C4-2B (cell line): ENCODE results near the gene ANKRD27.
"Not testable (repeated sequence)": the region's sequence is repeated elsewhere in the genome, so short reads cannot be mapped to it uniquely, and the experiment has no call there.

Experiments
- H3K27ac ChIP-seq: fragments of 450-650 bp; 2 replicates; pipeline ENCODE4 v1.5.1; 2017
- ZFX ChIP-seq: fragments of 450-650 bp; IDR thresholded peaks from 2 replicates; pipeline ENCODE4 v1.6.1; 2017
- TF ChIP-seq, protein P1 (sequence below): fragments of 450-650 bp; conservative IDR thresholded peaks from 2 replicates; pipeline ENCODE4 v1.5.1; 2017; ENCODE audit warnings: mild to moderate bottlenecking

The ANKRD27 gene

DNA sequence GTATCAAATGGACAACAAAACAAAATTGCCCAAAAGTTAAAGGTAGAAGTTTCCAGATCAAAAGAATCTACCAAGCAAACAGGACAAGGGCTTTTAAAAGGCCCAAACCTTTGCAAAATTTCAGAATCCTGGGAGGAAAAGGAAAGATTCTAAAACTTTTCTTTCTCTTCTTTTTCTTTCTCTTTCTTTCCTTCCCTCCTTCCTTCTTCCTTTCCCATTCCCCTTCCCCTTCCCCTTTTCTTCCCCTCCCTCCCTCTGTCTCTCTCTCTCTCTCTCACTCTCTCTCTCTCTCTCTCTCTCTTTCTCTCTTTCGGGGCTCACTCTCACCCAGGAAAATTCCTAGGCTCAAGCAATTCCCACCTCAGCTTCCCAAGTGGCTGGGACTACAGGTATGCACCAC lies 98.2 kb downstream of the ANKRD27 start:
- H3K27ac ChIP-seq: no peak overlapping the region
- TF ChIP-seq, protein P1, sequence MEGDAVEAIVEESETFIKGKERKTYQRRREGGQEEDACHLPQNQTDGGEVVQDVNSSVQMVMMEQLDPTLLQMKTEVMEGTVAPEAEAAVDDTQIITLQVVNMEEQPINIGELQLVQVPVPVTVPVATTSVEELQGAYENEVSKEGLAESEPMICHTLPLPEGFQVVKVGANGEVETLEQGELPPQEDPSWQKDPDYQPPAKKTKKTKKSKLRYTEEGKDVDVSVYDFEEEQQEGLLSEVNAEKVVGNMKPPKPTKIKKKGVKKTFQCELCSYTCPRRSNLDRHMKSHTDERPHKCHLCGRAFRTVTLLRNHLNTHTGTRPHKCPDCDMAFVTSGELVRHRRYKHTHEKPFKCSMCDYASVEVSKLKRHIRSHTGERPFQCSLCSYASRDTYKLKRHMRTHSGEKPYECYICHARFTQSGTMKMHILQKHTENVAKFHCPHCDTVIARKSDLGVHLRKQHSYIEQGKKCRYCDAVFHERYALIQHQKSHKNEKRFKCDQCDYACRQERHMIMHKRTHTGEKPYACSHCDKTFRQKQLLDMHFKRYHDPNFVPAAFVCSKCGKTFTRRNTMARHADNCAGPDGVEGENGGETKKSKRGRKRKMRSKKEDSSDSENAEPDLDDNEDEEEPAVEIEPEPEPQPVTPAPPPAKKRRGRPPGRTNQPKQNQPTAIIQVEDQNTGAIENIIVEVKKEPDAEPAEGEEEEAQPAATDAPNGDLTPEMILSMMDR: no peak
- no peak for TF ChIP-seq ZFX

DNA sequence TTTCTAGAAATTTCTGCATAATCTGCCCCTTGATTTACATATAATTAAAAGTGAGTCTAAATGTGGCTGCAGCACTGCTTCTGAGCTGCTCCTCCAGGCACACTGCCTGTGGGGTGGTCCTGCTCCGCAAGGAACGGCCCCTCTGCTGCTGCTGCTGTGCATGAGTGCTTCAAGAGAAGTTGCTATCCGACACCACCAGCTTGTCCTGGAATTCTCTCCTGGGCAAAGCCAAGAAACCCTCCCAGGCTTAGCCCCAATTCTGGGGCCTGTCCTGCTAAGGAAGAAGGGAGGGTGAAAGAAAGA lies 101.5 kb downstream of the ANKRD27 start:
- TF ChIP-seq ZFX: no peak
- TF ChIP-seq, protein P1: no peak
- no peak overlapping the region for H3K27ac ChIP-seq

DNA sequence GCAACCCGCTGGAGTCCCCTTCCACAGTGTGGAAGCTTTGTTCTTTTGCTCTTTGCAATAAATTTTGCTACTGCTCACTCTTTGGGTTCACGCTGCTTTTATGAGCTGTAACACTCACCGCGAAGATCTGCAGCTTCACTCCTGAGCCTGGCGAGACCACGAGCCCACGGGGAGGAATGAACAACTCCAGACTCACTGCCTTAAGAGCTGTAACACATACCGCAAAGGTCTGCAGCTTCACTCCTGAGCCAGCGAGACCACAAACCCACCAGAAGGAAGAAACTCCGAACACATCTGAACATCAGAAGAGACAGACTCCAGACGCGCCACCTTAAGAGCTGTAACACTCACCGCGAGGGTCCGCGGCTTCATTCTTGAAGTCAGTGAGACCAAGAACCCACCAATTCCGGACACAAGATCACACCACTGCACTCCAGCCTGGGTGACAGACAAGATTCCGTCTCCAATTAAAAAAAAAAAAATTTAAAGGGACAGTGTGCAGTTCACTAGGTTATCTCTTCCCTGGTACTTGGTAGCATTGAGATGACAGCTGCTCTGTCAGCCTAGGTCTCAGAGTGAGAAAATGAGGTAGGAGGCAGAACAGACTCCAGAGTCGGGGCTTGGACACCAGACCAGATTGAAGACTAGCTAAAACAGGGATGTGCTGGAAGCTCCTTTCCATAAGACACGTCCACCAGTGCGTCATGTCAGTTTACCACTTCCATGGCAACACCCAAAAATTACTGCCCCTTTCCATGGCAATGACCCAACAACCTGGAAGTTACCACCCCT lies 102.1 kb downstream of the ANKRD27 start:
- not testable (repeated sequence) for H3K27ac ChIP-seq

DNA sequence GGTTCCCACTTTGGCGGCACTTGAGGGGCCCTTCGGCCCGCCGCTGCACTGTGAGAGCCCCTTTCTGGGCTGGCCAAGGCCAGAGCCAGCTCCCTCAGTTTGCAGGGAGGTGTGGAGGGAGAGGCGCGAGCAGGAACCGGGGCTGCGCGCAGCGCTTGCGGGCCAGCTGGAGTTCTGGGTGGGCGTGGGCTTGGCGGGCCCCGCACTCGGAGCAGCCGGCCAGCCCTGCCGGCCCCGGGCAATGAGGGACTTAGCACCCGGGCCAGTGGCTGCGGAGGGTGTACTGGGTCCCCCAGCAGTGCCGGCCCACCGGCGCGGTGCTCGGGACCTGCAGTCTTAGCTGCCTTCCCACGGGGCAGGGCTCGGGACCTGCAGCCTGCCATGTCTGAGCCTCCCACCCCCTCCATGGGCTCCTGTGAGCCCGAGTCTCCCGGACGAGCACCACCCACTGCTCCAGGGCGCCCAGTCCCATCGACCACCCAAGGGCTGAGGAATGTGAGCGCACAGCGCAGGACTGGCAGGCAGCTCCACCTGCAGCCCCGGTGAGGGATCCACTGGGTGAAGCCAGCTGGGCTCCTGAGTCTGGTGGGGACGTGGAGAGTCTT lies 103.4 kb downstream of the ANKRD27 start:
- not testable (repeated sequence) for H3K27ac ChIP-seq

DNA sequence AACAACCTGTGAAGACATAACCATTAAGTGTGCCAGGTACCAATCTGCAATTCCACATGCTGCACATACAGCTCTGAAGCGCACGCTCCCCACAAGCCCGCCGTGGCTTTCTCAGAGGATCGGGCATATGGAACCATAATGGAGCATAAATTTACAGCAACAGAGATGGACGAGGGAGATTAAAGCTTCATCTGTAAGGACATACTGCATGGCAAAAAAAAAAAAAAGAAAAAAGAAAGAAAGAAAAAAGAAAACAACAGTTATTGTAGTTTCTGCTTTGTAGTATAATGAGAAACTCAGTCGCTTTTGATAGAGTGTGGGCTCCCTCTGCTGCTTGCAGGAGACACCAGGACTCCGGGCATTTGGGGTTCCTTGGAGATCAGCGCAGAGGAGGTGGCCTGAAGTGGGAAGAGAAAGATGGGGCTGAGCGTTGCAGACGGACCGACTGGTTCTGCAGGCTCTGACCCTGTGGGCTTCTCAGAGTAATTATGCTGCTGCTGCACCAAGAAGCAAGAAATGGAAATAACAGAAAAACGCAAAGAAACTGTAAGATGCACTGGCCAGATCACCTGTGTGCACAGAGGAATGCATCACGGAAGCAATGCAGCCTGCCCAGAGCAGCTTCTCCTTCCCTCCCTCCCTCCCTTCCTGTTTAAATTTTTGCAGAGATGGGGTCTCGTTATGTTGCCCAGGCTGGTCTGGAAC lies 104.7 kb downstream of the ANKRD27 start:
- no peak overlapping the region for H3K27ac ChIP-seq
- TF ChIP-seq, protein P1: peak; percentile 88
- TF ChIP-seq ZFX: no peak

DNA sequence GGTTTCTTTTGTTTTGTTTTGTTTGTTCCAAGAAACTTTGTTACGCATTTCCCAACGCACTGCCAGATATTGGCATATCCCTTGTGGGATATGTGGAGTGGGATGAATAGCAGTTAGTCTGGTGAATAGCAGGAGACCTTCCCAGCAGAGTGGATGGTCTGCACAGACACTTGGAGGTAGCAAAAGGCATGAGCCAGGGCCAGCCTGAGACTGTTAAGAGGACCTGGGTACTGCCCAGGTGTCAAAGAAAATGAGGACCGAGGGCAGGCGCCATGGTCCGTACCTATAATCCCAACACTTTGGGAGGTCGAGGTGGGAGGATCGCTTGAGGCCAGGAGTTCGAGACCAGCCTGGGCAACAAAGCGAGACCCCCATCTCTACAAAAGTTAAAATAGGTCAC lies 107.5 kb downstream of the ANKRD27 start:
- TF ChIP-seq ZFX: no peak
- TF ChIP-seq, protein P1: no peak
- no peak overlapping the region for H3K27ac ChIP-seq

DNA sequence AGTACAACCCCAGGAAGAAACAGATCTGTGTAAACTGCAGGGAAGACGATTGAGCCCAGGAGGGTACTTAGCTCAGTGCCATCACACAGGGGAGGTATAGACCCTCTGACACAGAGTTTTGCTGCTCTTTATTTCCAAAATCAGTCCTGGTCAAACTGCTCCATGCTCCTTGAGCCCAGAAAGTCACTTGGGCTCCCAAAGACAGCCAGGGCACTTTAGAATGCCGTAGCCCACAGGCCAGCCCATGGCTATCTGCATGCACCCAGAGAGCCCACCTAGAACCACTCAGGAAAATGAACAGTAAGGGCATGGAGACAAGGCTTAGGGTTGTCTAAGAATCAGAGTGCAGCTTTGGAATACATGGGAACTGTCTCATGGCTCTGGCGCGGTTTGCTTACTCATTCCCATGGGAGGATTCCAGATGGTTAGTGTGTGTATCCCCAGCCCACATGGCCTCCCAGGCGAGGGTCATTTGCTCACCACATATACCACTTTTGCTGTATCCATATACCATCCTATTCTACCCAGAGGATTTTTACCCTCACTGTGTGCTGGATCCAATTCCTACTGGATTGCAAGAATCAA lies 108.6 kb downstream of the ANKRD27 start:
- TF ChIP-seq, protein P1: no peak
- TF ChIP-seq ZFX: no peak
- no peak overlapping the region for H3K27ac ChIP-seq

DNA sequence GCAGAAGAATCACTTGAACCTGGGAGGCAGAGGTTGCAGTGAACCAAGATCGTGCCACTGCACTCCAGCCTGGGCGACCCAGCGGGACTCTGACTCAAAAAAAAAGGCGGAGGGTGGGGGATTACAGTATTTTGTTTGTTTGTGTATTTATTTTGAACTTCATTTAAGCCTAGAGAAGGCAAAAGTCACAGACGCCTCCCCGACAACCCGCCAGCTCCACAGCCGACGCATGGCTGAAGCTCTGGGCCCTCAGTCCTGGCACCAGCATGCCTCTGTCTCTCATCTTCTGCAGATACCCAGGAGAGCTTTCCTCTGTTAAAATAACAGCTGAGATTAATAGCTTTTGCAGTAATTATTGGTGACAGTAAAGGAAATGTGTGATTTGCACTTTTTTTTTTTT lies 111.2 kb downstream of the ANKRD27 start:
- TF ChIP-seq, protein P1: no peak
- TF ChIP-seq ZFX: no peak

More for the DNA sequence above, 111.2 kb downstream of the ANKRD27 start:
- H3K27ac ChIP-seq: no peak overlapping the region
